GM18508 (cell line): ENCODE data around the gene AXIN2.
"Not testable (repeated sequence)": the region's sequence is repeated elsewhere in the genome, so short reads cannot be mapped to it uniquely, and the experiment has no call there.

ENCODE experiments used
- ATAC-seq: cut with Tn5 transposase; IDR thresholded peaks from one replicate; pipeline ENCODE4 v1.9.1; 2021; ENCODE audit warnings: moderate number of reproducible peaks; ENCODE audit not compliant: insufficient read depth, unreplicated experiment

Gene AXIN2

DNA sequence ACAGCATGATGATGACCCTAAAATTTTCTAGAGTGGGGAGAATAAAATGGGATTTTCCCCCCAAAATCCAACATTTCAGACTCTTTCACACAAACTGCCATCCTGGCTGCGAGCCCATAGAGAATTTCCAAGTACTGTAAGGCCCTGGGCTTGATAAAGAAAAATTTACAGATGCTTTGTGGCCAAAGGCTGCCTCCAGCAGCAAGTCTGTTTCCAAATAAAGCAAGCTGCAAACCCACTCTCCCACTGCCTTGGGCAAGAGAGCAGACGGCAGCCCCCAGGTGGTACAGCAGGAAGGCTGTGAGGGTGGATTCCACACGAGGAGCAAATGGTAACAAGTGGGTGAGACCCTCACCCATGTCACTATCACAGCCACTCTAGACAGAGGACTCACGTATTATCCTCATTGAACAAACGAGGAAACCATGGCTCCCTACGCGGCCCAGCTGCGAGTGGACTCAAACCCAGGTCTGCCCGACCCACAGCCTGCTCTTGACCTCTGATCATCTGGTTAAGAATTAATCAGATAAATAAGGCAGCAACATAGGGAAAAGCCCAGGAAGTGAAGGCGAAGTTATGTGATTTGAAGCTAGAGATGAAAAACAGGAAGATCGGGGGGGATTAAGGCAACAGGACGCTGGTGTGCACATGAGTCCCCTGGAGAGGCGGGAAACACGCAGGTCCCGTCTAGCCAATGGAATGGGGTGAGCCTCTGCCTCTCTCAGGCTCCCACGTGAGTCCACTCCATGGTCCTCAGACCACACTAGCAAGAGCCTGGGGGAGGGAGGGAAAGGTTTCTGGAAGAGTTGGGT is 37.4 kb downstream of the AXIN2 start:
- ATAC-seq: no peak

DNA sequence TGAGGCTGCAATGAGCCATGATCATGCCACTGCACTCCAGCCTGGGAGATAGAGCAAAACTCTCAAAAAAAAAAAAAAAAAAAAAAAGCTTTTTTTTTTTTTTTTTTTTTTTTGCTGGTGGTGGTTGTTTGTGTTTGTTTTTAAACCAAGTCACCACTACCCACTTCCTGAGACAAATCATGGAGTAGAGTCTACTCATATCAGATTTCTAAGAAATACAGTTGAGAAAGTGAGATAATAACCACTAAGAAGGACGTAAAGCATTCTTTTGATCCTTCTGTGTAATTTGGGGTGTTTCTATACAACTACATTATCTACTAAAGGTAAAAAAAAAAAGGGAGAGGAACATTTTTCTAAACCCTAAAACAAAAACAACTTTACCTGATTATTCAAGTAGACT is 38.0 kb downstream of the AXIN2 start:
- no peak for ATAC-seq

DNA sequence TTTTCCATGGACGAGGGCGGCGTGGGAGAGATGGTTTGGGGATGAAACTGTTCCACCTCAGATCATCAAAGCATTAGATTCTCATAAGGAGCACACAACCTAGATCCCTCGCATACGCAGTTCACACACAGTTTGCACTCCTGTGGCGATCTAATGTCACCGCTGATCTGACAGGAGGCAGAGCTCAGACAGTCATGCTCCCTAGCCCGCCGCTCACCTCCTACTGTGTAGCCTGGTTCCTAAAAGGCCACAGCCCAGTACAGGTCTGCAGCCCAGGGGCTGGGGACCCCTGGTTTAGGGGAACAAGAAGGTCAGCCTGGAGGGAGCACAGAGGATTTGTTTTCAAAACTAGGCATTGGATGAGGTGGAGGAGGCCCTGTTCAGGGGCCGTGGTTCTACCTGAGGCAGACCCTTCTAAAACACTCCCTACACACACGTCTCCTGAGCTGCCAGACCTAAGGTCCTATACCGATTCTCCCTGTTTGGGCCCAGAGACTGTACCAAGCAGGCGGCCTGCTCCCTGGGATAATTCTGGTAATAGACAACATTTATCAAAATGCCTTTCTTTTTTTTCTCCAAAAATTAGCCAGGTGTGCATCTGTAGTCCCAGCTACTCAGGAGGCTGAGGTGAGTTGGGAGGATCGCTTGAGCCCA is 38.6 kb downstream of the AXIN2 start:
- ATAC-seq: no peak

DNA sequence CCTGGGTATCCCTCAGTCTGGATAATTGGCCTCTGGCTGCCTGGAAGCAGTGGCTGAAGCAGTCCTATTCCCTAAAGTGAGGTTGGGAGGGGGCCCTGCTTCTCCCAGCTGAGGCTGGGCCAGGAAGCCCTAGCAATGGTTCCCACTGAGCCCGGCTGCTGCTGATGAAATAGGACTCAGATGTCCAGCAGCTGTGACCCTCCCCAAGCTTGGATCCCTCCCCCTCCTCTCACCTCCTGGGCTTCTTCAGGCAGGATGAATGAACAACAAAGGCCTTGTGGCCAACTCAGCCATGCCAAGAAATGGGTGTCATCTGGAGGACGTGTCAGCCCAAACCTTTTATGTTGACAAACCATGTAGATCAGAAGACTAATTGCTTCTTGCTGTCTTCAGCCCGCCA is 42.0 kb downstream of the AXIN2 start:
- ATAC-seq: no peak

DNA sequence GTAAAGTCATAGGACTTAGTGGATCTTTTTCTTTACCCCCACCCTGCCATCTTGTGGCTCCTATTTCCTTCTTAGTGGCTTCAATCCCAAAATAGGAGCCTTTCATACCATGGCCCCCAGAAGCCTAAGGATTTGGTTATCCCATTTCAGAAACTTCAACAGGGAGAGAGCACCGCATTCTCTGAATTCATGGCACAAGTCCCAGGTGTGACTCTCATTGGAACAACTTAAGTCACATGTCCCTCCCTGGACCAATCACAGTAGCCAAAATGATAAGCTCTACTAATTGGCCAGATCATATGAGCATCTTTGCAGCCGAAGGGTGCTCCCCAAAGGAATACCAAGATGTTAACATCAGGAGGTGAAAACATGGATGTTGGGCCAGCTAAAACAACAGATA is 43.2 kb downstream of the AXIN2 start:
- ATAC-seq: no peak

DNA sequence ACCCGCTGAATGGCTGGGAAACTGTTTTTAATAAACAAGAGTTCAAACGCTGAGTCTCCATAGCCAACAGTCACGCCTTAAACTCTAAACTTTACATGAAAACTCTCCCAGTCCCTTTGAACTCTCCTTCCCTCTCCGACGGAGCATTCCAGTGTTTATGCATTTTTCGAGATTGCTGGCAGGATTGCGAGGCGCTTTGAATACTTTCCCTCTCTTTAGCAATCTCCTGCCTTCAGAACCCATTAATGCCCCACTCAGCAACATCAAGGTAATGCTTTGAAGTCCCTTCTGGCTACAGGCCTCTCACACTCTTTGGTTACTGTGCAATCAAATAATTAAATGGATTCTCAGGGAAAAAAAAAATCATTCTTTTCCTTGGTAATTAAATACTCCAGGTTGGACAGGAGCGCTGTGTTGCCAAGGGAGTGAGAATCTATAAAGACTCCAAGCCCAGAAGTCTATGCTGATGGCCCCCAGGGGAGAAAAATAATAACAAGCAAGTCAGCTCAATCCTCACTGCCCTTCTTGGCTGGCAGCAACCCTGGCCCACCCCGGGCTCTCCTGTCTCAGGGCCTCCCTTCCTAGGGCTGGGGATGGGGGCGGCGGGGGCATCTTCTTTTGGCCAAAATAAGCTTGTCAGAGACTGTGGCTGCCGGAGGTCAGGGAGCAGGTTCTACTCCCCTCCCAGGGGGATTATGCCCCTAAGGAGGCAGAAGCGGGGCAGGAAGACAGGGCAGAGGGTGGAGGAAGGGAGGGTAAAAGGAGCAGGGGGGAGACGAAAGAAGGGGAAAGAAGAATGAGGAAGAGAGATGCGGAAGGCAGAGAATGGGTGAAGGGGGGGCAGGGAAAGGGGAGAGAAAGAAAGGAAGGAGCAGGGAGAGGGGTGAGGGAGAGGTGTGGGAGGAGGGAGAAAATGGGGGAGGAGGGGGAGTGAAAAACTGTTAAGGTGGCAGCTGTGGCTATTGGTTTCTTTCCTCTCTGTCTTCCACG is 45.2 kb downstream of the AXIN2 start:
- ATAC-seq: no peak

DNA sequence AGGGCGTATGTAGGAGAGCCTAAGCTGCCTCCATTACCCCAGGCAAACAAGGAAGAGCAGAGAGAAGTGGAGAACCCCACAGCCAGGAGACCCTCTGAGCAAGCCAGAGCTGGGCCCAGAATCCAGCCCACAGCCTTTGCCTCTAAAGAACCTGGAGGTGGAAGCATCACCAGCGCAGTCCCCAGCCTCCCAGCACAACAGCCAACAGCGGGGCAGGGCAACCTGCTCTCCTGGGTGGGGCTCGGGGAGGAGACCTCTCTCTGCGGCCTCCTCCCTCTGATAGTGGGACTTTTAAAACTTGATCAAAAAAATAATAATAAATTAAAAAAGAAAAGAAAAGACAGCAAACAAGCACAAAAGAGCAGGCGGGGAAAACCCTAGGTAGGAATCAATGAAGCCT is 45.9 kb downstream of the AXIN2 start:
- no peak for ATAC-seq

DNA sequence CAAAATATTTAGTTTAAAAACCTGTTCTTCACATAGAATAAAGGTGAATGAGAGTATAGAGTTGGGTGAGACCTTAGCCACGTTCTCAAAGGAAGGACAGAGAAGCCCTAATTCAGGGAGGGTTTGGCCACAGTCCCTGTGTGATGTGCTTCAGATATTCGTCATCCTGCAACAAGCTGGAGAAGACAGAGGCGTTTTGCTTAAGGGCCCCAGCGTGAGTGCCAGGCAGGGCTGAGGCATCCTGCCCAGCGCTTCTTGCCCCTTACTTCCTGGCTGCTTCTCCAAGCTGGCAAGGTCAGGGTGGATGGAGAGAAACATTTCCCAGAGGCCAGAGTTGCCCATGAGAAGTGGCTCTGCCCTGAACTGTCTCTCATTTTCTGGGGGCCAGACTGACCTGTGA is 46.9 kb downstream of the AXIN2 start:
- no peak for ATAC-seq

DNA sequence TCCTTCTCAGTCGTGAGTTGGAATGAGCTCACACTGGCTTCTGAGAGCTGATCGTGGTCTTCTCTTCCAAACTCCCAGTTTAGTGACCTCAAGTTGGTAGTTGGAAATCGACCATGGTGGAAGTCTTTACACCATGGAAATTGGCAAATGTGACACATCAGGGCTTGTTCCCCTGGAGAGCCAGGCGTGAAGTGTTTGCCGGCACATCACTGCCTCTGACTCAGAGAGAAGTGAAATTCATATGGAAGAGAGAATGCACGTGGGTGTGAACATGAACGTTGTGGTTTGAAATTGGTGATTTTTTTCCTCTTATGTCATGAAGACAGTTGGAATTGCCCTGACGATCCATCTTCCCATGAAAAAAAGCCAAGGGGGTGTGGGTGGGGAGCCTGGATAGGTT is 47.4 kb downstream of the AXIN2 start:
- no peak for ATAC-seq

DNA sequence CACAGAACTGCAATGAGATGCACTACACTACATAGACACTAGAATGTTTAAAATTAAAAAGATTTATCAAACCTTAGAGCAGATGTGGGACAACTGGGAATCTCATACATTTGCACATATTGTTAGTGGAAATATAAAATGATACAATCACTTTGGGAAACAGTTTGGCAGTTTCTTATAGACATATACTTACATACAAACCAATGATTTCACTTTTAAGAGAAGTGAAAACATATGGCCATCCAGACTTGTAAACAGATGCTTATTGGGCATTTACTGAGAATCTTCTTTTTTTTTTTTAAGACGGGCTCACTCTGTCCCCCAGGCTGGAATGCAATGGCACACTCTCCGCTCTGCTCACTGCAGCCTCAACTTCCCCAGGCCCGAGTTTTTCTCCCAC is 50.1 kb downstream of the AXIN2 start:
- no peak for ATAC-seq

DNA sequence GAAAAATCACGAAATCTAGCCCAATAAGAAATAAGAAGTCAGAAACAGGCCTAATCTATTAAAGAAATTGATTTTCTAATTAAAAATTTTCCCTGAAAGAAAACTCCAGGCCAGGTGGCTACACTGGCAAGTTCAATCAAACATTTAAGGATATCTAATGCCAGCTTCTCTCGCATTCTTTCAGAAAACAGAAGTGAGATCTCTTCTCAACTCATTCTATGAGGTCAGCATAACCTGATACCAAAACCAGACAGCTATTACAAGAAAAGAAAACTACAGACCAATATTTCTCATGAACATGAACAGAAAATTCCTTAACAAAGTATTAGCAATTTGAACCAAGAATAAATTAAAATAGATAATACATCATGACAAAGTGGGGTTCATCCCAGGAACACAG is 52.4 kb downstream of the AXIN2 start:
- no peak for ATAC-seq

DNA sequence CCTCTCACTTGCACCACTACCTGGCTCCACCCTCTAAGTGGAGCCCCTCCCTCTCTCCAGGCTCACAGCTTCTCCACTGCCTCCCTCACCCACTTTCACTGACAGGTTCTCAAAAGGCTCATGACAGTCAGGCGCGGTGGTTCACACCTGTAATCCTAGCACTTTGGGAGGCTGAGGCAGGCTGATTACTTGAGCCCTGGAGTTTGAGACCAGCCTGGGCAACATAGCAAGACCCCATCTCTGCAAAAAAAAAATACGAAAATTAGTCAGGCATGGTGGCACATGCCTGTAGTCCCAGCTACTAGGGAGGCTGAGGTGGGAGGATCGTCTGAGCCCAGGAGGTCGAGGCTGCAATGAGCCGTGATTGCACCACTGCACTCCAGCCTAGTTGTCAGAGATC is 56.8 kb downstream of the AXIN2 start:
- not testable (repeated sequence) for ATAC-seq

DNA sequence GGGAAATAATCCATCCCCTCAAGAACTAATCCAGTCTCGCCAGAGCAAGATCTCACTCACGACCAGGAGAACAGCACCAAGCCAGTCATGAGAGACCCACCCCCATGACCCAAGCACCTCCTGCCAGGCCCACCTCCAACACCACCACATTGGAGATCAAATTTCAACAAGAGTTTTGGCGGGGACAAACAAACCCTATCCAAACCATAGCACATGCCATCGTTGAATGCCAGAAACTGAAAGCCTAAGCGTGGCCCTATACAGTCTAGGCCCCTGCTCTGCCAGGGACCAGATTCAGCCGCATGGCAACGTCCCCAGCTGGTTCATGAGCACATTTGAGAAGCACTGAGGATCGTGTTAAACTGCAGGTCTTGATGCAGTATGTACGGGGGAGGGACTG is 57.3 kb downstream of the AXIN2 start:
- no peak for ATAC-seq

DNA sequence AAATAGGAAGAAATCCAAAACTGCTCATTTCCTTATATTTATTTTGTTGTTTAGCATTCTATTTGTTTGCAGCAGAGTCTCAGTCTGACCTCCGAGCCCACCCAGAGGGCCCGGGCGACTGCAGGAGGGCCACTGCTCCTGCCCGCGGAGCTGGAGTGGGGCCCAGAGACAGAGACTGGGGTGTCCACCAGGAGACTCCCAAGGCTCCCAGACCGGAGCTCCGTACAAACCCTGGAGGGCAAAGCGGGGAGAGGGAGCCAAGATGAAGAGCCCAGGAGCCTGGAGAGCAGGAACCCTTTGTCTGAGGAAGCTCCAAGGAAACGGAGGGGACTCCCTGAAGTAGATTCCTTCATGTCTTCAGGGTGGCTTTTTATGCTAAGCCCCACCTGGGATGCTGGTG is 57.9 kb downstream of the AXIN2 start:
- no peak for ATAC-seq

DNA sequence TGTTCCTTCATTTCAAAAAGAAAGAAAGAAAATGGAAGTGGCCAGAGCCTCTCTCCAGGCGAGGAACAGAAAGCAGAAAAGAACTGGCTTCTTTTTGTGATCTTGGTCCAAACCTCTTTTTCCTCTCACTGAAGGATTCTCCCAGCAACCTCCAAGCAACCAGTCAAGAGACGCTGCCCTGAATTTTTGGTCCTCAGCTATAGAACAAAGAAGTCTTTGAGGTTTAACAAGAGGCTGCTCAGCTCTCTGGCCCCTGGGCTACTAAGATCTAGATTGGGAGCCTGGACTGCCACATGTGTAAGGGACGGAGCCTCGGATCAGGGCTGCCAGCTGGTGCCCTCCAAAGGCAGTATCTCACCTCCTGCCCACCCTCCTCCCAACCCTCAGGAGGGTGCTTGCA is 62.6 kb downstream of the AXIN2 start:
- ATAC-seq: no peak

DNA sequence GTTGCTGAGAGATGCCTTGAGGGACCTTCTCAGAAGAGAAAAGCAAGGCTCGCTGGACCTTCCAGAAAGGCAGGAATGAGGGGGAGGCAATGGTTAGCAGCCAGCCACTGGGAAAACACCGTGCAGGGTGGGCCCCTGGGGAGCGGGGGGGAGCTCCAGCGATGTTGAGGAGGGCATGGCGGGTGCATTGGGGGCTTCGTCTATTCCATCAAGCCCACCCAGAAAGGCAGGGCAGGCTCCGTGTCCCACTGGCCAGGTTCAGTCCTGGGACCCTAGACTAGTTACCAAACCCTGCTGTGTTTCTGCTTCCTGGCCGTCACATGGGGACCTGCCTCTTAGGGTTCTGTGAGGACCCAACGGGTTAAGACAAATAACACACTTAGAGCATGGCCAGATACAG is 64.6 kb downstream of the AXIN2 start:
- no peak for ATAC-seq

DNA sequence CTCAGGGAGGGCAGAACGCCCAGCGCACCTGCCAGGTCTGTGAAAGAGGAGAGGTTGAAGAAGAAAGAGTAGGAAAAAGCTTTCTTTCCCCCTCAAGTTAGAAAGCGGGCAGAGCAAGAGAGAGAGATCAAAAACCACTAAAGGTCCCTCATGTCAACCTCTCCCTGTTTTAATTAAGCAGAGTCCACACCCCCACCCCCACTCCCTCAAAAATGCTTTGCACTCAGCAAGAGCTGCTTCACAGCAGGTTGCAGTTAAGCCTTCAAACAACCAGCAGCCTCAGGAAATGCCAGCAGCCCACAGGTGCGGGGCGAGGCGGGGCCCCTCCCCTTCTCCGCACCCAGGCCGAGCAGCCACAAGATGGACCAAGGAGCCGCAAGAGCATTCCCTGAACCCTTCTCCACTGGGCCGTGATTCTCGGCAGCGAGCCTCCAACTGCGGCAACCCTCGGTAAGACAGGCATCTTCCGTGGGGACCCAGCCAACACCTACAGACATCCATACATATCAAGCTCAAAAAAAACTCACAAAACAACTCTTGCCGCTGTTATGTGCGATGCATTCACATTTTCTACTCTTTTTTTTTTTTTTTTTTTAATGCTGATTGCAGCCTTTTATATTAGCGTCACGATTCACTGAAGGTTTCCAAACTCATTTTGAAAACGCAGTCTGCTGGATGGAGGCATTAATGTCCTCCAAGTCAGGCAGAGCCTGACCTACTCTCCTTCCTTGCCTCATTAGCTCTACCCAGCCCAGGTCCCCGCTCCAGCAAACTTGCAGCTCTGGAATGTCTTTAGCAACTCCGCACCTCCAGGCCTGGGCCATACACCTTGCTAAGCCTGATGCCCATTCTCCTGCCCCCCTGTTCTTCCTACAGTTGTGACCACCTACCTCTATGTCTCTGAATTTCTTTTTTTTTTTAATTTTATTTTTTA is 66.1 kb downstream of the AXIN2 start:
- no peak for ATAC-seq

DNA sequence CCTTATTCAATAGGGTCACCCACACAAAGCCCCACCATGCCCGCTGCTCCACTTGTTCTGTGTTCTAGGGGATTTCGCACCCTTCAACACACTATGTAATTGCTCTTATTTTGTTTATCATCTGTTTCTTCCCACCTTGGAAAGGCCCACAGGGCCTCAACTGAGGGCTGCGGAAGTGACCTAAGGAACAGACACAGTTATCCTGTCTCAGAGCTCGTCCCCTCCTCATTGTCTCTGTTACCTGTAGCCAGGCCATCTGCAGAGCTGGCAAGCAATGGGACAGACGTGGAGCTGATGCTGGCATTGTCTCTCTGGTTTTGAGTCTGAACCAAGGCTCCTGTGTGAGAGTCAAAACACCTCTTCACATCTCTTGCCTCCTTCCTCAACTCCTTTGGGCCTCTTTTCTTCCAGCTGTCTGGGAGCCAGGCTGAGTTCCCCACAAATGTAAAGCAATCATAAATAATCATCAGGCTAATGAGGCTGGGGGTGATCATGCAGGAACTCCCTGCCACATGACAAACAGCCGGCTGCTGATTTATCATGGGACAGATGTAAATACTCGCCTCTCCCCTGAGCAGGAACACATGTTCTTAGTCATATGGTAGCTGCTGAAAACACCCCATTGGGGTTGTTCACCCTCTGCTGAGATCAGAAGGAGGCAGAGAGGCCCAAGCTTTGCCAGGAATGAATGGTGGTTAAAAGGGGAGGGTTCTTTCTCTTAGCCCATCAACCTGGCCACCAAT is 71.9 kb downstream of the AXIN2 start:
- ATAC-seq: no peak

DNA sequence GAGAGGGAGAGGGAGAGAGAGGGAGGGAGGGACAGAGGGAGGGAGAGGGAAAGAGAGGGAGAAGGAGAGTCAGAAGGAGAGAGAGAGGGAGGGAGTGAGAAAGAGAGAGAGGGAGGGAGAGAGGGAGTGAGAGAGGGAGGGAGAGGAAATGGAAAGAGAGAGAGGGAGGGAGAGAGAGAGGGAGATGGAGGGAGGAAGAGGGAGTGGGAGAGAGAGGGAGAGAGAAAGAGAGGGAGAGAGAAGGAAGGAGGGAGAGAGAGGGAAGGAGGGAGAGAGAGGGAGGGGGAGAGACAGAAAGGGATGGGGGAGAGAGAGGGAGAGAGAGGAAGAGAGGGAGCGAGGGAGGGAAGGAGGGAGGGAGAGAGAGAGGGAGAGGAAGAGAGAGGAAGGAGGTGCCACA is 72.8 kb downstream of the AXIN2 start:
- no peak for ATAC-seq
